AG04450 (cell line): ENCODE results near the gene JUNB. TPM values are rescaled to one million over a fixed set of nuclear protein-coding genes. Genes with fewer than 3 reads are reported as not detected.

Source experiments
- CTCF ChIA-PET: fragments of 300-600, 350-600 bp; formaldehyde crosslinking; extraction: SDS; loops from one replicate; lab custom pipeline; 2022; ENCODE audit warnings: antibody characterized with exemption, inconsistent platforms; lab: Charles Lee
- POLR2A ChIA-PET: fragments of 350-600 bp; formaldehyde crosslinking; extraction: SDS; loops from one replicate; lab custom pipeline; 2021; ENCODE audit warnings: antibody characterized with exemption, inconsistent platforms; lab: Yijun Ruan, JAX
- DNase-seq: peaks from one replicate; pipeline ENCODE4 v3.0.0-alpha.2; 2011; ENCODE audit warnings: low read depth, low spot score
- H3K27ac ChIP-seq: one replicate; pipeline ENCODE4 v1.5.1; 2012; ENCODE audit warnings: low read depth, low read length, control low read depth
- H3K27me3 ChIP-seq: one replicate; pipeline ENCODE4 v1.6.0; 2012; ENCODE audit warnings: low read length; ENCODE audit not compliant: control insufficient read depth, insufficient read depth
- H3K4me3 ChIP-seq: 2 replicates; pipeline ENCODE4 v1.5.1; 2011; ENCODE audit warnings: mild to moderate bottlenecking, low read depth, low read length, control low read depth
- H3K9me3 ChIP-seq: 2 replicates; pipeline ENCODE4 v1.5.1; 2012; ENCODE audit warnings: low read length; ENCODE audit not compliant: control insufficient read depth, insufficient read depth
- polyA plus RNA-seq: library from polyadenylated mRNA; depleted of rRNA; stranded (reverse); fragments of >200 nt; gene quantifications from 2 replicates; pipeline ENCODE4 v1.2.3, GENCODE V29; 2011
- TF ChIP-seq, protein P1 (sequence below): IDR thresholded peaks from 2 replicates; pipeline ENCODE4 v1.5.1; 2011; ENCODE audit warnings: low read depth, low read length, control low read depth, inconsistent platforms

Gene JUNB
- polyA plus RNA-seq, 1 experiment: 24.1 TPM

DNA sequence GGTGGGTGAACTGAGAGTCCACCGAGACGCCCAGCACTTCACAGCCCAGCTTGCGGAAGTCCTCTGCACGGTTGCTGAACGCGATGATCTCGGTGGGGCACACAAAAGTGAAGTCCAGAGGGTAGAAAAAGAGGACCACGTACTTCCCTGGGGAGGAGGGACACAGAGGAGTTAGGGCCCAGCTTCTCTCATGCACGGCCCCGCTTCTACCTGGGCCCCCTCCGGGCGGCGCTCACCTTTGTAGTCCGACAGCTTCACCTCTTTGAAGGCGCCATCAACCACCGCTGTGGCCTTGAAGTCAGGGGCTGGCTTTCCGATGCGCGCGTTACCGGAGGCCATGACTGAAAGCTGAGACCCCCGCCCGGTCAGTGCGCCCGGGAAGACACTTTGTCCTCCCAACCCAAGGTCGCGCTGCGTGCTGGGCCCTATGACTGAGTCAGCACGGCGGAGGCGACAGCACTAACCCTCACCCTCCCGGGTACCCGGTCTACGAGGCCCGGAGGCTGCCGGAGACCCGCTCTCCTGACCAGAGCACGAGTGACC, 9.7 kb downstream of the JUNB start:
- H3K27me3 ChIP-seq: no peaks in the 10 kb centered on the region
- POLR2A ChIA-PET: interaction anchor here (2.4 kb wide), 1 partner anchor 10 kb away, joined by 11 read pairs; the partner anchor contains the start of gene JUNB
- peak overlapping the region; percentile 93 for H3K4me3 ChIP-seq
- CTCF ChIA-PET: interaction anchor here (12.2 kb wide), 1 partner anchor 37 kb away, joined by 410 read pairs; no protein-coding TSS in a partner anchor
- no peak overlapping the region for H3K27ac ChIP-seq
- TF ChIP-seq, protein P1, sequence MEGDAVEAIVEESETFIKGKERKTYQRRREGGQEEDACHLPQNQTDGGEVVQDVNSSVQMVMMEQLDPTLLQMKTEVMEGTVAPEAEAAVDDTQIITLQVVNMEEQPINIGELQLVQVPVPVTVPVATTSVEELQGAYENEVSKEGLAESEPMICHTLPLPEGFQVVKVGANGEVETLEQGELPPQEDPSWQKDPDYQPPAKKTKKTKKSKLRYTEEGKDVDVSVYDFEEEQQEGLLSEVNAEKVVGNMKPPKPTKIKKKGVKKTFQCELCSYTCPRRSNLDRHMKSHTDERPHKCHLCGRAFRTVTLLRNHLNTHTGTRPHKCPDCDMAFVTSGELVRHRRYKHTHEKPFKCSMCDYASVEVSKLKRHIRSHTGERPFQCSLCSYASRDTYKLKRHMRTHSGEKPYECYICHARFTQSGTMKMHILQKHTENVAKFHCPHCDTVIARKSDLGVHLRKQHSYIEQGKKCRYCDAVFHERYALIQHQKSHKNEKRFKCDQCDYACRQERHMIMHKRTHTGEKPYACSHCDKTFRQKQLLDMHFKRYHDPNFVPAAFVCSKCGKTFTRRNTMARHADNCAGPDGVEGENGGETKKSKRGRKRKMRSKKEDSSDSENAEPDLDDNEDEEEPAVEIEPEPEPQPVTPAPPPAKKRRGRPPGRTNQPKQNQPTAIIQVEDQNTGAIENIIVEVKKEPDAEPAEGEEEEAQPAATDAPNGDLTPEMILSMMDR: no peak
- no peak for DNase-seq
- no peaks in the 10 kb centered on the region; the same call in 1 of the 2 replicates for H3K9me3 ChIP-seq

DNA sequence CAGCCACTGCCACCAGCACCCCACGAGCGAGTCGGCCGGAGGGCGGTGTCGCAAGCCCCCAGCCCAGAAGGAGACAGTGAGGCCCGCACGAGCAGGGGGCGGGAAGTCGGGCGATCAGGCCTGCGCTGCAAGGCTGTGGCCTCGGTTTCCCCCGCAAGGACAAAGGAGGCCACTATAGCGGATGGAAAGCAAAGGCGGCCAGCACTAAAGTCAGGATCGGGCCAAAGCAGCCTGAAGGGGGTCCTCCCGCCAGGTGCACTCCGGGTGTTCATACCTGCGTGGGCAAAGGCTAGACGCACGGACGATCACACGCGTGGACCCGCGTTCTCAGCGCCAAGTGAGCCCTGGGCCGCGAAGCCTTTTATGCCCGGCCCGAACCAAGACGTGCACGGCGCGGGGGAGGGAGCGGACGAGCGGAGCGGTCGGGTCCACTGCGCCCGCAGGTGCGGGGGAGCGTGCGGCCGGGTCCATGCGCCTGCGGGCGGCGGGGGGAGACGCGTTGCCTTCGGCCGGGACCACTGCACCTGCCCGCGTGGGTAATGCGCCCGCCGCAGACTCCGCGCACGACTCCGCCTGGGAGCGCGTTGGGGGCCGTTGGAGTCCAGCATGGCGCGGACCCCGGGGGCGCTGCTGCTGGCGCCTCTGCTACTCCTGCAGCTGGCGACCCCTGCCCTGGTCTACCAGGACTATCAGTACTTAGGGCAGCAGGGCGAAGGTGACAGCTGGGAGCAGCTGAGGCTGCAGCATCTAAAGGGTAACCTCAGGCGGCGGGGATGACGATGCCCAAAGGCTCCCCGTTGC, 10.4 kb downstream of the JUNB start, which contains the start of the genes PRDX2 and THSD8:
PRDX2 (minus strand) TSS at position 335 of the 801 bp plus-strand sequence. CDS start 539 bp downstream, outside the sequence.
THSD8 (plus strand) TSS at position 604 of the 801 bp plus-strand sequence; CDS start at position 607, 3 bp downstream.
- ChIA-PET CTCF (interaction anchor here (0.9 to 12.2 kb wide), 2 partner anchors 38 to 46 kb away, joined by 3 to 410 read pairs; no protein-coding TSS in a partner anchor), POLR2A (interaction anchor here (0.5 to 2.4 kb wide), 3 partner anchors 9 to 400 kb away, joined by 3 to 11 read pairs (median 6); partner anchors contain the start of gene JUNB)
- Histone ChIP-seq H3K27ac (no peak within 1 kb of the TSS), H3K27me3 (no peaks in the 10 kb centered on the region), H3K9me3 (no peaks in the 10 kb centered on the region; the same call in 1 of the 2 replicates), H3K4me3 (peak within 1 kb of the TSS; percentile 93)
- TF ChIP-seq, protein P1: no peak
- DNase-seq: no peak

DNA sequence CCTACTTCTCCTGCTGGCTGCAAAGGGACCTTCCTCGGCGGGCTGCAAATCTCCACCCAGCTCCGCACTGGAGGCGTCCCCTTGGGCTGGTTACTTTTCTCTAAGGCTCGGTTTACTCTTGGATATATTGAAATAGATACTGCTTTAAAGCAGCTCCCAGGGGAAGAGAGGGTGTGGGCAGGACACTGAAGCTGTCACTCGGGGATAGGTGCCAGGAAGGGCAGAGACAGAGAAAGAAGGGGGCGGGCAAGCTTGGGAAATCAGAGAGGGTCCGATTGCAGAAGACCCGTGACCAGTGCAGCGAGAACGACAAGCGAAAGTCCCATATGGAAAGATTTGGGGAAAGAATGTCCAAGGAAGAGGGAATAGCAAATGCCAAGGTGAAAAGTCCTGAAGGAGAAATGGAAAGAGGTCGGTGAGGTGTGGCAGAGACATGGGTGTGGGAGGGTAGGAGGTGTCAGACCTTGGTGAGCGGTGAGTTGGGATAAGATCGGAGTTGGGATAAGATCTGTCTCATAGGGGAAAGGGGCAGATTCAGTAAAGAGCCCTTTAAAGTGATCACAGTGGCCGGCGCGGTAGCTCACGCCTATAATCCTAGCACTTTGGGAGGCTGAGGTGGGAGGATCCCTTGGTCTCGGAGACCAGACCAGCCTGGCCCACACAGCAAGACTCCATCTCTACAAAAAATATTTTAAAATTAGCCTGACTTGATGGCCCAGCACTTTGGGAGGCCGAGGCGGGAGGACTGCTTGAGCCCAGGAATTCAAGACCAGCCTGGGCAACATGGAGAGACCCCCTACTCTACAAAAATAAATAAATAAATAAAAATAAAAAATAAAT, 11.2 kb downstream of the JUNB start:
- POLR2A ChIA-PET: interaction anchor here (0.5 to 2.4 kb wide), 3 partner anchors 10 to 401 kb away, joined by 3 to 11 read pairs (median 6); partner anchors contain the start of gene JUNB
- DNase-seq: no peak
- CTCF ChIA-PET: interaction anchor here (0.9 to 12.2 kb wide), 3 partner anchors 38 to 46 kb away, joined by 3 to 410 read pairs (median 3); no protein-coding TSS in a partner anchor
- Histone ChIP-seq H3K27ac (no peak overlapping the region), H3K9me3 (no peaks in the 10 kb centered on the region; the same call in 1 of the 2 replicates), H3K4me3 (peak overlapping the region; percentile 93), H3K27me3 (no peaks in the 10 kb centered on the region)
- TF ChIP-seq, protein P1: 0 out of 2 replicates have a peak, but pooled peaks have one; percentile 6

- no peaks in the 10 kb centered on the region; the same call in 1 of the 2 replicates for H3K9me3 ChIP-seq
- no peak for DNase-seq
- H3K27me3 ChIP-seq: no peaks in the 10 kb centered on the region
- ChIA-PET POLR2A (no interaction called here), CTCF (interaction anchor here (1.1 to 12.2 kb wide), 2 partner anchors 40 to 43 kb away, joined by 3 to 410 read pairs; no protein-coding TSS in a partner anchor)
- TF ChIP-seq, protein P1: no peak
- H3K4me3 ChIP-seq: no peak overlapping the region
- no peak overlapping the region for H3K27ac ChIP-seq
Observed at GRCh38 chr19:12804051-12804450, 12.8 kb downstream of the JUNB start.
